ENCODE data around the gene HHEX.

HHEX gene

GRCh38 chr10:92692080-92692671 is 2.4 kb downstream of the HHEX start:
- Histone ChIP-seq H3K36me3 (ENCODE audit: control insufficient read depth in 1 of 2, insufficient read depth in 2 of 2, low read length in 2 of 2) (no peaks in the 10 kb centered on the region), H3K27me3 (ENCODE audit: control insufficient read depth in 1 of 2, insufficient read depth in 2 of 2, low read length in 2 of 2) (peaks cover 51 to 81% of the 10 kb centered on the region in 2 donors), H3K9ac (ENCODE audit: low read depth in 1 of 2, low read length in 2 of 2) (peak overlapping the region in 1 of 2 donors; percentile 38), H3K9me3 (ENCODE audit: control insufficient read depth in 1 of 2, low read length in 2 of 2) (no peaks in the 10 kb centered on the region), H3K27ac (ENCODE audit: low read depth, low read length) (peak overlapping the region; percentile 46), H3K4me1 (ENCODE audit: control insufficient read depth in 1 of 2, insufficient read depth in 2 of 2, low read length in 2 of 2) (peaks cover 0 to 15% of the 10 kb centered on the region in 2 donors), H3K4me3 (ENCODE audit: low read depth in 1 of 2, low read length in 2 of 2) (peak overlapping the region; percentile 55 to 65)

- no peaks in the 10 kb centered on the region for H3K36me3 ChIP-seq (ENCODE audit: control insufficient read depth in 1 of 2, insufficient read depth in 2 of 2, low read length in 2 of 2)
- H3K4me1 ChIP-seq (ENCODE audit: control insufficient read depth in 1 of 2, insufficient read depth in 2 of 2, low read length in 2 of 2), result peaks cover 4 to 15% of the 10 kb centered on the region in 2 donors
- no peak overlapping the region for H3K27ac ChIP-seq (ENCODE audit: low read depth, low read length)
- H3K4me3 ChIP-seq (ENCODE audit: low read depth in 1 of 2, low read length in 2 of 2), result peak overlapping the region; percentile 55 to 65
- H3K27me3 ChIP-seq (ENCODE audit: control insufficient read depth in 1 of 2, insufficient read depth in 2 of 2, low read length in 2 of 2), result peaks cover 52 to 85% of the 10 kb centered on the region in 2 donors
- no peaks in the 10 kb centered on the region for H3K9me3 ChIP-seq (ENCODE audit: control insufficient read depth in 1 of 2, low read length in 2 of 2)
- H3K9ac ChIP-seq (ENCODE audit: low read depth in 1 of 2, low read length in 2 of 2), result no peak overlapping the region
These were observed 3.2 kb downstream of the HHEX start for GRCh38 chr10:92692697-92693533.

DNA sequence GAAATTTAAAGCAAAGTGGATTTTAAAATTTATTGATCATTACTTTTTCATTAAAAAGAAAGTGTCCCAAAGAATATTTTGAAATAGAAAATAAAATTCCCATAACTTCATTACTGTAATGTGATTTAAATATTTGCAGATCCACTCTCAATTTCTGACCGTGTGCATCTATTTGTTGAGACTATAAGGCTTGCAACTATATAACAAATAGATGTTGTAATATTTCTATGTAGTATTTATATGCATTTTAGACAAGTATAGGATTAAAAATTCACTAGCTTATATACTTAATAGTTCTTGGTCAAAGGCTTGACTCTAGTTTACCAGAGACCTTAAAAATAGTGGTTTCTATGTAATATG is 3.8 kb downstream of the HHEX start:
- Histone ChIP-seq H3K9me3 (ENCODE audit: control insufficient read depth in 1 of 2, low read length in 2 of 2) (no peaks in the 10 kb centered on the region), H3K27me3 (ENCODE audit: control insufficient read depth in 1 of 2, insufficient read depth in 2 of 2, low read length in 2 of 2) (peaks cover 52 to 87% of the 10 kb centered on the region in 2 donors), H3K27ac (ENCODE audit: low read depth, low read length) (no peak overlapping the region), H3K36me3 (ENCODE audit: control insufficient read depth in 1 of 2, insufficient read depth in 2 of 2, low read length in 2 of 2) (no peaks in the 10 kb centered on the region), H3K4me1 (ENCODE audit: control insufficient read depth in 1 of 2, insufficient read depth in 2 of 2, low read length in 2 of 2) (peaks cover 7 to 15% of the 10 kb centered on the region in 2 donors), H3K4me3 (ENCODE audit: low read depth in 1 of 2, low read length in 2 of 2) (no peak overlapping the region), H3K9ac (ENCODE audit: low read depth in 1 of 2, low read length in 2 of 2) (no peak overlapping the region)

DNA sequence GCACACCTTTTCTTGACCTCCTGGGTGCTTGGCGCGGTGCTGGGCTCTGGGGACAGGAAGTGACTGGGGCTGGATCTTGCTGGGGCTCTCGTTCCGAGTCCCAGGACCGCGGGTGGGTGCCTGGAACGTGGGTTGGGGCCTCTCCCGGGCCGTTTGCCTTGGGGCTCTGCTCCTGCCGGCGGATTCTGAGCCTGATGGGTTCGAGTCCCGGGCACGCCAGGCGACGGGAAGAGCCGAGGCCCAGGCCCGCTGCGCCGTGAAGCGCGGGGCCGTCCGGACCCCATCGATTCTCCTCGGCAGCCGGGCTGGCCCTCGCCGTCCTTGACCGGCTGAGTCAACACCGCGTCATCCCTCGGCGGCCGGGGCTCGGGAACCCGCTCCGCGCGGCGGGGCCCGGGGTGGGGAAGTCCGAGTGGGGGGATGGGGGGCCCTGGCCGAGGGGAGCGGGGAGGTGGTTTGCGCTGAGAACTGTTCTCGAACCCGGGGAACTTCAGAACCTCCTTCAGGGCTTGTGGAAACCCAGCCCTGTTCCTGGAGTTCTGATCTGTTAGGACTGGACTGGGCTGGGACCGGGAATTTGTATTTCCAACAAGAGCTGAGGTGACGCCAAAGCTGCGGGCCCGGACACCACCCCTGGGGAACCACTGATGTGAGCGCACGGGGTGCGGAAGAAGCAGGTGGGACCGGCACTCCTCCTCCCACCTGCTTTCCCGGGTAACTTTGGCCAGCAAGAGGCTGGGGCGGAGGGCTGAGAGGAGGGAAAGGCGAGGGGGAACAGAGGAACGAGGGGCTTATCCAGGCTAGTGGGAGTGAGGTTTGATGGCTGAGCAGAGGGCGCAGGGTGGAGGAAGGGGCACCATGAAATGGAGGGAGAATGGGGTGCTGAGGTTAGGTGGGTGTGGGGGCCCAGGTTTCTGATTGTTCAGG is 6.2 kb downstream of the HHEX start:
- Histone ChIP-seq H3K36me3 (ENCODE audit: control insufficient read depth in 1 of 2, insufficient read depth in 2 of 2, low read length in 2 of 2) (no peaks in the 10 kb centered on the region), H3K4me1 (ENCODE audit: control insufficient read depth in 1 of 2, insufficient read depth in 2 of 2, low read length in 2 of 2) (peaks cover 12% of the 10 kb centered on the region in 2 donors), H3K4me3 (ENCODE audit: low read depth in 1 of 2, low read length in 2 of 2) (no peak overlapping the region), H3K27ac (ENCODE audit: low read depth, low read length) (no peak overlapping the region), H3K9ac (ENCODE audit: low read depth in 1 of 2, low read length in 2 of 2) (no peak overlapping the region), H3K9me3 (ENCODE audit: control insufficient read depth in 1 of 2, low read length in 2 of 2) (no peaks in the 10 kb centered on the region), H3K27me3 (ENCODE audit: control insufficient read depth in 1 of 2, insufficient read depth in 2 of 2, low read length in 2 of 2) (peaks cover 53 to 87% of the 10 kb centered on the region in 2 donors)

DNA sequence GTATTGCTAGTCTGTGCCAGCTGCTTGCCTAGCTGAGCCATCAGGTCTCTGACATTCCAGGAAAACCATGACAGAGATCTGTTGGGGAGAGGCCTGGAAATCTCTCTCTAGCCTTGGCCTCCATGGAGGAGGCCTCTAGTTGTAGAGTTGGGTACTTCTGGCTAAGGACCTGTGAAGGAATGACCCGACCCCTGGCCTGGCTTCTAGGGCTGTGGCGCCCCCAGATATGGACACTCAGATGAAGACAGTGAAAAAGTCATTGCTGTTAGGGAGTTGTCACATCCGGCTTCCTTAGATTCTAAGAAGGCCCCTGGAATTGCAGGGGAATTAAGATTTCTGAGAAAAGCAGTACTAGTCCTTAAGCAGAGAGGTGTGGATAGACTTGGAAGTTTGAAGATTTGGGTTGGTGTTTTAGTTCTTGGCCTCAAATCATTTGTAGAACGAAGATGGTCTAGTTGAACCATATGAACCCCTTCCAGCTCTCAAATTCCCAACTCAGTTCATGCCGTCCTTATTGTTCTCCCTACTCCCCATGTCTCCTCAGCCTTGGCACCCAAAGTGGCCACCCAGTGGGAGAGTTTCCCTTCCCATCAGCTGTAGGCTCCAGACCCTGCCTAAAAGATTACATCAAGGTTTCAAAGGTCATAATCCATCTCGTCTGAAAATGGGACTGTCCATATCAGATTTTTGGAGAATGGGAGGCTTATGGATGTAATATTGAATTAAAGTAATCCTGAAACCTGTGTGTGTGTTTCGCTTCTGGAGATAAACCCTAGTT is 7.0 kb downstream of the HHEX start:
- Histone ChIP-seq H3K9me3 (ENCODE audit: control insufficient read depth in 1 of 2, low read length in 2 of 2) (no peaks in the 10 kb centered on the region), H3K4me3 (ENCODE audit: low read depth in 1 of 2, low read length in 2 of 2) (no peak overlapping the region), H3K36me3 (ENCODE audit: control insufficient read depth in 1 of 2, insufficient read depth in 2 of 2, low read length in 2 of 2) (no peaks in the 10 kb centered on the region), H3K27me3 (ENCODE audit: control insufficient read depth in 1 of 2, insufficient read depth in 2 of 2, low read length in 2 of 2) (peaks cover 46 to 88% of the 10 kb centered on the region in 2 donors), H3K9ac (ENCODE audit: low read depth in 1 of 2, low read length in 2 of 2) (no peak overlapping the region), H3K4me1 (ENCODE audit: control insufficient read depth in 1 of 2, insufficient read depth in 2 of 2, low read length in 2 of 2) (peaks cover 11 to 12% of the 10 kb centered on the region in 2 donors), H3K27ac (ENCODE audit: low read depth, low read length) (no peak overlapping the region)

- Histone ChIP-seq H3K9ac (ENCODE audit: low read depth in 1 of 2, low read length in 2 of 2) (no peak overlapping the region), H3K27me3 (ENCODE audit: control insufficient read depth in 1 of 2, insufficient read depth in 2 of 2, low read length in 2 of 2) (peaks cover 35 to 78% of the 10 kb centered on the region in 2 donors), H3K36me3 (ENCODE audit: control insufficient read depth in 1 of 2, insufficient read depth in 2 of 2, low read length in 2 of 2) (no peaks in the 10 kb centered on the region), H3K4me3 (ENCODE audit: low read depth in 1 of 2, low read length in 2 of 2) (no peak overlapping the region), H3K4me1 (ENCODE audit: control insufficient read depth in 1 of 2, insufficient read depth in 2 of 2, low read length in 2 of 2) (peaks cover 7 to 12% of the 10 kb centered on the region in 2 donors), H3K27ac (ENCODE audit: low read depth, low read length) (no peak overlapping the region), H3K9me3 (ENCODE audit: control insufficient read depth in 1 of 2, low read length in 2 of 2) (no peaks in the 10 kb centered on the region)
These were observed 8.1 kb downstream of the HHEX start for GRCh38 chr10:92697663-92698511.

DNA sequence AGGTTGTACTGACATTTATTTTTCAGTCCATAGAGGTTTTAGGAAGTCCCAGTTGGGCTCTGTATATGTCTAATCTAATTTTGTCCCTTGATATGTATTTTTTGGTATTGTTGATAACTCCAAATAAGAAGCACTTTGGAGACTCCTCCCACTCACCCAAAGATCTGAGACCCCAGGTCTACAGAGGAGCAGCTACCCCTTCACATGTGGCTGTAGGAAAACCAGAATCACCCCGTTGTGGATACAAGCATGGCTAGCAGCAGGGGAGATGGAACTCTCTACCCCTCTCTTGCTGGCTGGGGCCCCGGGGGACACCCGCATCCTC is 9.4 kb downstream of the HHEX start:
- H3K36me3 ChIP-seq (ENCODE audit: control insufficient read depth in 1 of 2, insufficient read depth in 2 of 2, low read length in 2 of 2), result no peaks in the 10 kb centered on the region
- H3K27ac ChIP-seq (ENCODE audit: low read depth, low read length), result no peak overlapping the region
- H3K27me3 ChIP-seq (ENCODE audit: control insufficient read depth in 1 of 2, insufficient read depth in 2 of 2, low read length in 2 of 2), result peaks cover 27 to 67% of the 10 kb centered on the region in 2 donors
- H3K9ac ChIP-seq (ENCODE audit: low read depth in 1 of 2, low read length in 2 of 2), result no peak overlapping the region
- H3K9me3 ChIP-seq (ENCODE audit: control insufficient read depth in 1 of 2, low read length in 2 of 2), result no peaks in the 10 kb centered on the region
- peak overlapping the region; percentile 62 to 63 for H3K4me3 ChIP-seq (ENCODE audit: low read depth in 1 of 2, low read length in 2 of 2)
- peaks cover 7 to 12% of the 10 kb centered on the region in 2 donors for H3K4me1 ChIP-seq (ENCODE audit: control insufficient read depth in 1 of 2, insufficient read depth in 2 of 2, low read length in 2 of 2)

GRCh38 chr10:92699518-92700381 is 10.0 kb downstream of the HHEX start:
- H3K9ac ChIP-seq (ENCODE audit: low read depth in 1 of 2, low read length in 2 of 2), result no peak overlapping the region
- H3K4me1 ChIP-seq (ENCODE audit: control insufficient read depth in 1 of 2, insufficient read depth in 2 of 2, low read length in 2 of 2), result peaks cover 7 to 12% of the 10 kb centered on the region in 2 donors
- H3K4me3 ChIP-seq (ENCODE audit: low read depth in 1 of 2, low read length in 2 of 2), result peak overlapping the region; percentile 62 to 63
- peaks cover 22 to 65% of the 10 kb centered on the region in 2 donors for H3K27me3 ChIP-seq (ENCODE audit: control insufficient read depth in 1 of 2, insufficient read depth in 2 of 2, low read length in 2 of 2)
- H3K9me3 ChIP-seq (ENCODE audit: control insufficient read depth in 1 of 2, low read length in 2 of 2), result no peaks in the 10 kb centered on the region
- no peaks in the 10 kb centered on the region for H3K36me3 ChIP-seq (ENCODE audit: control insufficient read depth in 1 of 2, insufficient read depth in 2 of 2, low read length in 2 of 2)
- H3K27ac ChIP-seq (ENCODE audit: low read depth, low read length), result no peak overlapping the region

Data from duodenal mucosa (tissue), 2 donors.